ENCODE results near the gene CYP27A1. TPM values are rescaled to one million over a fixed set of nuclear protein-coding genes. Genes with fewer than 3 reads are reported as not detected.
A peak's percentile ranks its signal among the peaks of the same experiment; 100 is the strongest.

The CYP27A1 gene
- total RNA-seq, 1 donor from 2014 or later = 53.1 TPM

DNA sequence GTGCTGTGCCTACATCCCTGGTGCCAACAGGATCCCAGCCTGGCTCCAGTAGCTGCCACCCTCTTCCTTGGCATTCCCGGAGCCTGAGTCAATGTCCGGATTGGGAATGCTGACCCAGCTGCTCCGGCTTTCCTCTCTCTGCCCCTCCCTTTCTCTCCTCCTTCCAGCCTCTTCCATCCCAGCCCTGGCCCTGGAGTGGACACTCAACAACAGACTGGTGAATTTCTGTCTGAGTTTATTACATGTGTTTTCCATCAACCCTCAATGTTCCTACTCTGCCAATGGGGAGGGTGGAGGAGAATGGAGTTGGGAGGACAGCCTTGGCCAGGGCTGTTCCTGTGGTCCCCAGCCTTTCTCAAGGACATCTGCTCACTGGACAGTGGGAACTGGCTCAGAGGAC is 50.6 kb downstream of the CYP27A1 start:
- H3K27ac ChIP-seq = peak overlapping the region; percentile 80 to 83

DNA sequence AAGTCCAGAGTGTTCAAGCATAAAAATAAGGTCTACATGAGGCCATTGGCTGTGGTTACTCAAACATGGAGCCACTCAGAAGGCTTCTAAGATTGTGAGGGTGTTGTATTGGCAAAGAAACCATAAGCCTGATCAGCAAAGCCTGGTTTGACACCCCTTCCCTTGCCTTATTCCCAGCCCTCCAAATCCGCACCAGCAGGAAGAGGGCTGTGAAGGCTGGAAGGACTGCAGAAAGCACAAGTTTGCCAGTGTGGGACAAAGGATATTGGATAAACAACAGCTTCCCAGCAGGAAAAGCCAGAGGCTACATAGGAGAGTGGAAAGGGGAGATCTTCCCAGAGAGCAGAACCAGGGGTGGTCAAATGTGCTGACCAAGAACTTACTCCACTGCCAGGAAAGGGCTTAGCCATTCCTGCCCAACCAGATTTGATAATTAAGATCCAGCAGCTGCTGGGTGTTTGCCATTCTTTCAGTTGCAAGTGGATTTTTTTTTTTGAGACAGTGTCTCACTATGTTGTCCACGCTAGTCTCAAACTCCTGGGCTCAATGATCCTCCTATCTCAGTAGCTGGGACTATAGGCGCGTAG is 51.2 kb downstream of the CYP27A1 start:
- Histone ChIP-seq H3K36me3 (no peaks in the 10 kb centered on the region), H3K27ac (peak overlapping the region; percentile 80 to 83), H3K9me3 (peaks cover 0 to 4% of the 10 kb centered on the region in 2 donors), H3K4me1 (peaks cover 8 to 29% of the 10 kb centered on the region in 2 donors), H3K27me3 (no peaks in the 10 kb centered on the region), H3K4me3 (no peak overlapping the region)
- peak in 1 of 2 donors; percentile 40 for DNase-seq (ENCODE audit: low spot score in 2 of 2)
- intact Hi-C loops (cut with DNase I) = loop anchor here (5.0 kb wide), 2 partner anchors 101 to 121 kb away; partner anchors contain the start of gene TTLL4
- TF ChIP-seq CTCF (IDR thresholded peaks at IDR 0.05) = no peak

More for the DNA sequence above, 50.6 kb downstream of the CYP27A1 start:
- intact Hi-C loops (cut with DNase I) = loop anchor here (1.0 to 5.0 kb wide), 3 partner anchors 26 to 120 kb away; partner anchors contain the start of gene TTLL4
- Histone ChIP-seq H3K27me3 (no peaks in the 10 kb centered on the region), H3K4me3 (no peak overlapping the region), H3K36me3 (no peaks in the 10 kb centered on the region), H3K4me1 (peaks cover 8 to 29% of the 10 kb centered on the region in 2 donors), H3K9me3 (no peaks in the 10 kb centered on the region)
- DNase-seq (ENCODE audit: low spot score in 2 of 2) = peak; percentile 39 to 87
- TF ChIP-seq CTCF (IDR thresholded peaks at IDR 0.05) = no peak

- Histone ChIP-seq H3K9me3 (peaks cover 0 to 4% of the 10 kb centered on the region in 2 donors), H3K27ac (no peak overlapping the region), H3K36me3 (no peaks in the 10 kb centered on the region), H3K27me3 (no peaks in the 10 kb centered on the region), H3K4me1 (peaks cover 8 to 29% of the 10 kb centered on the region in 2 donors), H3K4me3 (no peak overlapping the region)
- intact Hi-C loops (cut with DNase I) = loop anchor here (5.0 kb wide), 2 partner anchors 102 to 122 kb away; partner anchors contain the start of gene TTLL4
- peak in 1 of 2 donors; percentile 24 for DNase-seq (ENCODE audit: low spot score in 2 of 2)
- no peak for TF ChIP-seq CTCF (IDR thresholded peaks at IDR 0.05)
These were observed 52.7 kb downstream of the CYP27A1 start for GRCh38 chr2:218834685-218835084.

- Histone ChIP-seq H3K36me3 (no peaks in the 10 kb centered on the region), H3K4me1 (peaks cover 0 to 8% of the 10 kb centered on the region in 2 donors), H3K4me3 (no peak overlapping the region), H3K27me3 (no peaks in the 10 kb centered on the region), H3K9me3 (peaks cover 0 to 4% of the 10 kb centered on the region in 2 donors), H3K27ac (no peak overlapping the region)
- DNase-seq (ENCODE audit: low spot score in 2 of 2) = no peak
- intact Hi-C loops (cut with DNase I) = no loop called here
- no peak for TF ChIP-seq CTCF (IDR thresholded peaks at IDR 0.05)
These were observed 55.5 kb downstream of the CYP27A1 start for GRCh38 chr2:218837495-218837894.

GRCh38 chr2:218839430-218839829 is 57.5 kb downstream of the CYP27A1 start:
- H3K27ac ChIP-seq = no peak overlapping the region
- H3K4me1 ChIP-seq = no peaks in the 10 kb centered on the region
- intact Hi-C loops (cut with DNase I) = no loop called here
- peaks cover 0 to 4% of the 10 kb centered on the region in 2 donors for H3K9me3 ChIP-seq
- peak in 1 of 2 donors; percentile 67 for DNase-seq (ENCODE audit: low spot score in 2 of 2)
- H3K4me3 ChIP-seq = no peak overlapping the region
- no peaks in the 10 kb centered on the region for H3K36me3 ChIP-seq
- no peak for TF ChIP-seq CTCF (IDR thresholded peaks at IDR 0.05)
- no peaks in the 10 kb centered on the region for H3K27me3 ChIP-seq
